H1 (cell line): ENCODE results near the gene RYR3. TPM values are rescaled to one million over a fixed set of nuclear protein-coding genes. Genes with fewer than 3 reads are reported as not detected.

ENCODE experiments used
- CBX5 ChIP-seq: fragments of 300-800, 300-1000 bp; sonication (generic); IDR thresholded peaks from 2 replicates; pipeline ENCODE4 v1.7.1; 2016; ENCODE audit warnings: antibody characterized with exemption, low read length, low read depth
- JUND ChIP-seq: IDR thresholded peaks from 2 replicates; pipeline ENCODE4 v1.6.1; 2011; ENCODE audit warnings: mild to moderate bottlenecking, improper control_type of control experiment, low read length
- SUZ12 ChIP-seq: fragments of 200-600 bp; sonication (generic); IDR thresholded peaks from 2 replicates; pipeline ENCODE4 v1.6.1; 2012; ENCODE audit warnings: mild to moderate bottlenecking, inconsistent platforms, low read length, moderate library complexity, mixed read lengths
- polyA plus RNA-seq, 7 experiments: library from polyadenylated mRNA; depleted of rRNA in 3 of 7; stranded (reverse) in 5 of 7; unstranded in 2 of 7; fragments of >200 nt in 5 of 7; fragments of 200-250 nt in 2 of 7; gene quantifications; 1 replicate in 5 of 7; 2 replicates in 1 of 7; 4 replicates in 1 of 7; pipeline versions ENCODE4 v1.2.1 to v1.2.3, GENCODE V29; 2011 to 2013; ENCODE audit warnings: missing spikeins in 2 of 7, mixed read lengths in 2 of 7
- total RNA-seq: library from RNA; stranded (reverse); fragmentation: NEBNext Ultra II Directional; extraction: Animal tissue kit (Norgen Biotek cat#: 25700); gene quantifications from 2 replicates; pipeline ENCODE4 v1.2.1, GENCODE V29; 2021
- TF ChIP-seq, protein P1 (sequence below): IDR thresholded peaks from 2 replicates; pipeline ENCODE4 v1.6.1; 2011; ENCODE audit warnings: low read depth, mild to moderate bottlenecking, low read length; ENCODE audit not compliant: insufficient read depth
- TF ChIP-seq, protein P2 (sequence below), 3 experiments: IDR thresholded peaks; 1 replicate in 2 of 3; 2 replicates in 1 of 3; pipeline versions ENCODE4 v1.5.1 to v1.6.1; 2011; ENCODE audit warnings: low read length in 3 of 3, mild to moderate bottlenecking in 3 of 3, inconsistent platforms in 2 of 3, low read depth in 1 of 3, moderate library complexity in 1 of 3; ENCODE audit not compliant: insufficient read depth in 1 of 3; ENCODE audit errors: control extremely low read depth in 1 of 3

The RYR3 gene
- total and polyA plus RNA-seq, 2 of the 8 experiments (the other 6 are each of a cell fraction or from before 2014, with no cell fraction given): 0.33 to 3.4 TPM

DNA sequence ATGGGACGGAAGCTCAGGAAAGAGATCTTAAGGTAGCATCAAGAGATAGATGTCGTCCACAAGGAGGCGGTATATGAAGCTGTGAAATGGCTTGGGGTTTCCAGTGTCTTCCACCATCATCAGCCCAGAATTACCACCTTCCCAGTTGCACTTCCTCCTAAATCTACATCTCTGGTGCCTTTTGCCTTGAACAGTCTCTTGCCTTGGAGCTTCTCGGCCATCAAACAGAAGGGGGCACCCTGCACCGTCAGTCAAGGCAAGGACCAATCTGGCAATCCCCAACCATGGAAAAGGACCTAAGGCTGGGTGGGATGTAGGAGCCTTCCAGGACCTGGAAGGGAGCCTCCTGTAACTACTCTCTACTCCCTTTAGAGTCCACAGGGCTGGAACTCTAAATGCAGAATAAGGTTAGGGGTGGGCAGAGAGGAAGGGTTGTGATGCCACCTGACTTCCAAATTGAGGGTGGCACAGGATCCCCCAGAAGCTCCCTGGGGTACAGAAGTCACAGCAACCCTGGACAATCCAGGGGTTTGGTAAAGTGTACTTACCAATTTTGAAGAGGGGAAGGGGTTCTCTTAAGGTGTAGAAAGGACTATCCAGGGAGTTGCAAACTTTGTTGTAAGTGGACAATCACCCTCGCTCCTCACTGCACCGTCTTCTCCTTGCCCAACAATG is 1.0 kb upstream of the RYR3 start (continued):
- no peak for TF ChIP-seq JUND
- no peak for TF ChIP-seq CBX5
- TF ChIP-seq SUZ12: no peak
- TF ChIP-seq, protein P1, sequence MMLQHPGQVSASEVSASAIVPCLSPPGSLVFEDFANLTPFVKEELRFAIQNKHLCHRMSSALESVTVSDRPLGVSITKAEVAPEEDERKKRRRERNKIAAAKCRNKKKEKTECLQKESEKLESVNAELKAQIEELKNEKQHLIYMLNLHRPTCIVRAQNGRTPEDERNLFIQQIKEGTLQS: no peak
- TF ChIP-seq, protein P2, sequence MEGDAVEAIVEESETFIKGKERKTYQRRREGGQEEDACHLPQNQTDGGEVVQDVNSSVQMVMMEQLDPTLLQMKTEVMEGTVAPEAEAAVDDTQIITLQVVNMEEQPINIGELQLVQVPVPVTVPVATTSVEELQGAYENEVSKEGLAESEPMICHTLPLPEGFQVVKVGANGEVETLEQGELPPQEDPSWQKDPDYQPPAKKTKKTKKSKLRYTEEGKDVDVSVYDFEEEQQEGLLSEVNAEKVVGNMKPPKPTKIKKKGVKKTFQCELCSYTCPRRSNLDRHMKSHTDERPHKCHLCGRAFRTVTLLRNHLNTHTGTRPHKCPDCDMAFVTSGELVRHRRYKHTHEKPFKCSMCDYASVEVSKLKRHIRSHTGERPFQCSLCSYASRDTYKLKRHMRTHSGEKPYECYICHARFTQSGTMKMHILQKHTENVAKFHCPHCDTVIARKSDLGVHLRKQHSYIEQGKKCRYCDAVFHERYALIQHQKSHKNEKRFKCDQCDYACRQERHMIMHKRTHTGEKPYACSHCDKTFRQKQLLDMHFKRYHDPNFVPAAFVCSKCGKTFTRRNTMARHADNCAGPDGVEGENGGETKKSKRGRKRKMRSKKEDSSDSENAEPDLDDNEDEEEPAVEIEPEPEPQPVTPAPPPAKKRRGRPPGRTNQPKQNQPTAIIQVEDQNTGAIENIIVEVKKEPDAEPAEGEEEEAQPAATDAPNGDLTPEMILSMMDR (IDR thresholded peaks at IDR 0.05; ENCODE audit: control extremely low read depth in 1 of 3, insufficient read depth in 1 of 3, low read depth in 1 of 3, low read length in 3 of 3): peak; percentile 42 to 63 (median 50)
